H1 (cell line): Measurements from ENCODE around the gene H2AZ1. TPM values are rescaled to one million over a fixed set of nuclear protein-coding genes. Genes with fewer than 3 reads are reported as not detected.

ENCODE experiments used
- CTCF ChIA-PET: fragments of 300-600 bp; sonication (Branson Sonifier 250); formaldehyde crosslinking; loops from one replicate; lab custom pipeline; 2021; ENCODE audit not compliant: partially characterized antibody; lab: Charles Lee
- POLR2A ChIA-PET: fragments of 300-600 bp; sonication (Branson Sonifier 250); formaldehyde crosslinking; loops from one replicate; lab custom pipeline; 2021; ENCODE audit warnings: inconsistent platforms; ENCODE audit not compliant: partially characterized antibody; lab: Charles Lee
- DNase-seq, 2 experiments: peaks; one replicate each; pipeline versions ENCODE4 v3.0.0 to v3.0.0-alpha.2; 2010 to 2022; ENCODE audit warnings: low spot score in 2 of 2, low read depth in 1 of 2, mixed read lengths in 1 of 2
- FAIRE-seq: peaks from 2 replicates; lab custom pipeline; 2011; peaks lifted over from hg19 to GRCh38; lab: Jason Lieb, UNC
- H2AFZ ChIP-seq: 2 replicates; pipeline ENCODE4 v1.8.1; 2012; ENCODE audit warnings: low read length, inconsistent platforms
- H2AK5ac ChIP-seq: 2 replicates; pipeline ENCODE4 v1.6.1; 2013; ENCODE audit warnings: low read depth, low read length
- H2BK120ac ChIP-seq: replicated peaks from 2 replicates; pipeline ENCODE3; 2013; ENCODE audit warnings: low read depth, low read length, inconsistent platforms
- H2BK12ac ChIP-seq: 2 replicates; pipeline ENCODE4 v1.6.1; 2013; ENCODE audit warnings: low read depth, low read length
- H2BK15ac ChIP-seq: 2 replicates; pipeline ENCODE4 v1.6.1; 2013; ENCODE audit warnings: low read length
- H2BK20ac ChIP-seq: 2 replicates; pipeline ENCODE4 v1.6.1; 2013; ENCODE audit warnings: low read length
- H2BK5ac ChIP-seq: 2 replicates; pipeline ENCODE4 v1.6.1; 2013; ENCODE audit warnings: low read depth, low read length
- H3K14ac ChIP-seq: 2 replicates; pipeline ENCODE4 v1.6.1; 2013; ENCODE audit warnings: inconsistent platforms; ENCODE audit not compliant: insufficient read length
- H3K18ac ChIP-seq: 2 replicates; pipeline ENCODE4 v1.6.1; 2013; ENCODE audit warnings: low read length; ENCODE audit errors: extremely low read depth
- H3K23ac ChIP-seq: 2 replicates; pipeline ENCODE4 v1.6.1; 2013; ENCODE audit warnings: inconsistent platforms; ENCODE audit not compliant: insufficient read length
- H3K23me2 ChIP-seq: 2 replicates; pipeline ENCODE4 v1.6.1; 2013; ENCODE audit warnings: low read depth, low read length
- H3K27ac ChIP-seq: 2 replicates; pipeline ENCODE4 v1.6.1; 2011; ENCODE audit warnings: low read depth, low read length, inconsistent platforms
- H3K27me3 ChIP-seq, 4 experiments: replicated peaks in 1 of 4; 1 replicate in 1 of 4; 2 replicates in 3 of 4; pipeline versions ENCODE4 v1.6.1 to v1.8.1; 2011 to 2013; ENCODE audit warnings: low read length in 3 of 4, mild to moderate bottlenecking in 3 of 4, inconsistent platforms in 2 of 4, mixed read lengths in 2 of 4, moderate library complexity in 1 of 4; ENCODE audit not compliant: control insufficient read depth in 3 of 4, insufficient read depth in 3 of 4; ENCODE audit errors: extremely low read depth in 1 of 4
- H3K36me3 ChIP-seq, 4 experiments: 2 replicates each; pipeline versions ENCODE4 v1.6.1 to v1.8.1; 2011 to 2013; ENCODE audit warnings: mild to moderate bottlenecking in 4 of 4, low read length in 3 of 4, moderate library complexity in 2 of 4, control low read depth in 1 of 4, inconsistent platforms in 1 of 4; ENCODE audit not compliant: insufficient read depth in 4 of 4, control insufficient read depth in 2 of 4
- H3K4ac ChIP-seq: replicated peaks from 2 replicates; pipeline ENCODE3; 2013; ENCODE audit warnings: low read length, low read depth, mixed read lengths, inconsistent platforms; ENCODE audit not compliant: insufficient read length
- H3K4me1 ChIP-seq, 4 experiments: replicated peaks in 1 of 4; 1 replicate in 1 of 4; 2 replicates in 3 of 4; pipeline versions ENCODE4 v1.6.1 to v1.8.1; 2011 to 2013; ENCODE audit warnings: low read length in 3 of 4, inconsistent platforms in 2 of 4, mixed read lengths in 1 of 4; ENCODE audit not compliant: insufficient read depth in 4 of 4, control insufficient read depth in 3 of 4
- H3K4me2 ChIP-seq, 2 experiments: 2 replicates each; pipeline versions ENCODE4 v1.6.1 to v1.8.1; 2011 to 2013; ENCODE audit warnings: low read depth in 2 of 2, low read length in 2 of 2, control low read depth in 1 of 2, inconsistent platforms in 1 of 2, mild to moderate bottlenecking in 1 of 2; ENCODE audit not compliant: insufficient read depth in 1 of 2
- H3K4me3 ChIP-seq, 4 experiments: fragments of 200-600, 300-600 bp in 1 of 4; sonication (generic), shearing (Covaris generic), sonication (Bioruptor Twin) in 1 of 4; 2 replicates each; pipeline versions ENCODE4 v1.5.1 to v1.8.1; 2011 to 2016; ENCODE audit warnings: low read length in 4 of 4, low read depth in 3 of 4, control low read depth in 2 of 4, inconsistent platforms in 2 of 4, mild to moderate bottlenecking in 2 of 4, mixed read lengths in 1 of 4, moderate library complexity in 1 of 4; ENCODE audit not compliant: insufficient read depth in 2 of 4; ENCODE audit errors: extremely low read depth in 1 of 4
- H3K56ac ChIP-seq: replicated peaks from 2 replicates; pipeline ENCODE3; 2013; ENCODE audit warnings: low read depth, mild to moderate bottlenecking, mixed read lengths, low read length, inconsistent platforms; ENCODE audit not compliant: insufficient read length
- H3K79me1 ChIP-seq: 2 replicates; pipeline ENCODE4 v1.6.1; 2013; ENCODE audit warnings: low read depth, low read length, control low read depth
- H3K79me2 ChIP-seq, 2 experiments: 2 replicates each; pipeline versions ENCODE4 v1.6.1 to v1.8.1; 2012 to 2013; ENCODE audit warnings: low read length in 2 of 2, mild to moderate bottlenecking in 2 of 2, inconsistent platforms in 1 of 2; ENCODE audit not compliant: insufficient read depth in 2 of 2, control insufficient read depth in 1 of 2
- H3K9ac ChIP-seq, 4 experiments: replicated peaks in 1 of 4; 1 replicate in 1 of 4; 2 replicates in 3 of 4; pipeline versions ENCODE4 v1.6.1 to v1.8.1; 2011 to 2013; ENCODE audit warnings: low read depth in 3 of 4, low read length in 3 of 4, control low read depth in 2 of 4, mild to moderate bottlenecking in 2 of 4, moderate library complexity in 2 of 4, inconsistent platforms in 1 of 4; ENCODE audit errors: extremely low read depth in 1 of 4
- H3K9me3 ChIP-seq, 2 experiments: 2 replicates each; pipeline versions ENCODE4 v1.6.1 to v1.8.1; 2012 to 2013; ENCODE audit warnings: mild to moderate bottlenecking in 2 of 2, moderate library complexity in 2 of 2, control low read depth in 1 of 2, inconsistent platforms in 1 of 2, low read depth in 1 of 2, low read length in 1 of 2, mixed read lengths in 1 of 2; ENCODE audit not compliant: insufficient read depth in 2 of 2
- H4K20me1 ChIP-seq, 2 experiments: replicated peaks in 1 of 2; 2 replicates each; pipeline versions ENCODE3 to v1.8.1; 2011 to 2013; ENCODE audit warnings: inconsistent platforms in 2 of 2, low read length in 2 of 2, mild to moderate bottlenecking in 1 of 2; ENCODE audit not compliant: insufficient read depth in 2 of 2, control insufficient read depth in 1 of 2
- H4K5ac ChIP-seq: 2 replicates; pipeline ENCODE4 v1.6.1; 2013; ENCODE audit warnings: low read length, low read depth, mixed read lengths, inconsistent platforms; ENCODE audit not compliant: insufficient read length
- H4K8ac ChIP-seq: 2 replicates; pipeline ENCODE4 v1.8.0; 2013; ENCODE audit warnings: mild to moderate bottlenecking, moderate library complexity, low read length, inconsistent platforms; ENCODE audit not compliant: insufficient read depth; ENCODE audit errors: extremely low read depth
- H4K91ac ChIP-seq: replicated peaks from 2 replicates; pipeline ENCODE3; 2013; ENCODE audit warnings: low read length, mixed read lengths, inconsistent platforms; ENCODE audit not compliant: insufficient read length
- CTBP2 ChIP-seq: IDR thresholded peaks from 2 replicates; pipeline ENCODE4 v1.7.0; 2011; ENCODE audit warnings: borderline replicate concordance, mild to moderate bottlenecking, moderate library complexity, mixed read lengths, low read length; ENCODE audit not compliant: insufficient read depth, insufficient read length
- WGBS, 2 experiments: shearing (Covaris generic) in 1 of 2; methylation state at CpG; one replicate each; pipeline versions ENCODE4 v1.1.6 to v1.1.7; 2013 to 2015; ENCODE audit warnings: low lambda C conversion rate in 2 of 2, mixed read lengths in 2 of 2, inconsistent platforms in 1 of 2, low coverage in 1 of 2, missing lambda C conversion rate in 1 of 2; ENCODE audit not compliant: insufficient replicate concordance in 2 of 2, insufficient coverage in 1 of 2, insufficient read length in 1 of 2; ENCODE audit errors: extremely low coverage in 1 of 2, missing lambda C conversion rate in 1 of 2; 5-methylcytosine and 5-hydroxymethylcytosine counted together
- polyA plus RNA-seq, 7 experiments: library from polyadenylated mRNA; depleted of rRNA in 3 of 7; stranded (reverse) in 5 of 7; unstranded in 2 of 7; fragments of >200 nt in 5 of 7; fragments of 200-250 nt in 2 of 7; gene quantifications; 1 replicate in 5 of 7; 2 replicates in 1 of 7; 4 replicates in 1 of 7; pipeline versions ENCODE4 v1.2.1 to v1.2.3, GENCODE V29; 2011 to 2013; ENCODE audit warnings: missing spikeins in 2 of 7, mixed read lengths in 2 of 7
- total RNA-seq: library from RNA; stranded (reverse); fragmentation: NEBNext Ultra II Directional; extraction: Animal tissue kit (Norgen Biotek cat#: 25700); gene quantifications from 2 replicates; pipeline ENCODE4 v1.2.1, GENCODE V29; 2021

The H2AZ1 gene
- total and polyA plus RNA-seq, 2 of the 8 experiments (the other 6 are each of a cell fraction or from before 2014, with no cell fraction given), result 831 to 898 TPM

DNA sequence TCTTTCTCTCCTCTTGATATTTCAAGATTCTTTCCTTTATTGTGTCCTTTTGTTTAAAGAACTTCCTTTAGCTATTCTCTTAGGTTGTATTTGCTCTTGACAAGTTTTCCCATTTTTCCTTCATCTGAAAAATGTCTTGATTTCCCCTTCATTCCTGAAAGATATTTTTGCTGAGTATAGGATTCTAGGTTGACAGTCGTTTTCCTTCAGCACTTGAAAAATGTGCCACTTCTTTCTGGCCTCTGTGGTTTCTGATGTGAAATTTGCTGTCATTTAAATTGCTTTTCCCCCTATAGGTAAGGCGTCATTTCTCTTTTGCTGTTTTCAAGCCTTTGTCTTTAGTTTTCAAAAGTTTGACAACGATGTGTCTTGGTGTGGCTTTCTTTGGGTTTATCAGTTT is 32.5 kb downstream of the H2AZ1 start:
- FAIRE-seq (no peak), DNase-seq (no peak)
- no peak for TF ChIP-seq CTBP2
- Histone ChIP-seq H3K4me2 (no peak overlapping the region), H2BK12ac (no peak overlapping the region), H3K18ac (no peak overlapping the region), H3K23ac (no peak overlapping the region), H2BK120ac (no peak overlapping the region), H3K23me2 (no peaks in the 10 kb centered on the region), H4K5ac (no peak overlapping the region), H3K4me3 (no peak overlapping the region), H3K27me3 (peaks cover 0 to 1% (median 0%) of the 10 kb centered on the region in 4 experiments; a peak in 1 of 7 replicates), H3K56ac (no peak overlapping the region), H4K91ac (no peak overlapping the region), H2AFZ (no peak overlapping the region), H4K8ac (no peak overlapping the region), H3K79me1 (peaks cover 2% of the 10 kb centered on the region; the same call in 1 of the 2 replicates), H3K9ac (no peak overlapping the region), H3K4ac (no peak overlapping the region), H2BK15ac (no peak overlapping the region), H3K14ac (no peak overlapping the region), H3K36me3 (peaks cover 0 to 5% (median 2%) of the 10 kb centered on the region in 4 experiments; a peak in 2 of 8 replicates), H2BK5ac (no peak overlapping the region), H4K20me1 (no peaks in the 10 kb centered on the region), H2BK20ac (no peak overlapping the region), H3K9me3 (no peaks in the 10 kb centered on the region), H3K79me2 (no peaks in the 10 kb centered on the region), H2AK5ac (no peak overlapping the region), H3K4me1 (no peaks in the 10 kb centered on the region), H3K27ac (no peak overlapping the region)
- WGBS, 2 experiments, result 95% methylated on average over 3 of the region's 3 CpGs; no CpG with 5 or more reads in 1 of the 2 experiments
- CTCF ChIA-PET, result interaction anchor here (1.2 kb wide), 1 partner anchor 106 kb away, joined by 3 read pairs; no protein-coding TSS in a partner anchor
- POLR2A ChIA-PET, result interaction anchor here (2.2 kb wide), 1 partner anchor 31 kb away, joined by 9 read pairs; no protein-coding TSS in a partner anchor
